Suprapubic skin (tissue), 3 donors: Measurements from ENCODE around the gene PUM2.

ENCODE experiments used
- POLR2A ChIP-seq, 2 donors: fragments of 450-650 bp; IDR thresholded peaks; one replicate each; pipeline ENCODE4 v1.6.1; 2017; ENCODE audit warnings: antibody characterized with exemption in 2 of 2, mild to moderate bottlenecking in 2 of 2, moderate library complexity in 2 of 2
- TF ChIP-seq, protein P1 (sequence below), 2 donors: fragments of 200-600 bp in 1 of 2; fragments of 450-650 bp in 1 of 2; sonication (generic) in 1 of 2; IDR thresholded peaks; one replicate each; pipeline ENCODE4 v1.5.1; 2016 to 2019; ENCODE audit warnings: antibody characterized with exemption in 2 of 2, mild to moderate bottlenecking in 1 of 2, moderate library complexity in 1 of 2

DNA sequence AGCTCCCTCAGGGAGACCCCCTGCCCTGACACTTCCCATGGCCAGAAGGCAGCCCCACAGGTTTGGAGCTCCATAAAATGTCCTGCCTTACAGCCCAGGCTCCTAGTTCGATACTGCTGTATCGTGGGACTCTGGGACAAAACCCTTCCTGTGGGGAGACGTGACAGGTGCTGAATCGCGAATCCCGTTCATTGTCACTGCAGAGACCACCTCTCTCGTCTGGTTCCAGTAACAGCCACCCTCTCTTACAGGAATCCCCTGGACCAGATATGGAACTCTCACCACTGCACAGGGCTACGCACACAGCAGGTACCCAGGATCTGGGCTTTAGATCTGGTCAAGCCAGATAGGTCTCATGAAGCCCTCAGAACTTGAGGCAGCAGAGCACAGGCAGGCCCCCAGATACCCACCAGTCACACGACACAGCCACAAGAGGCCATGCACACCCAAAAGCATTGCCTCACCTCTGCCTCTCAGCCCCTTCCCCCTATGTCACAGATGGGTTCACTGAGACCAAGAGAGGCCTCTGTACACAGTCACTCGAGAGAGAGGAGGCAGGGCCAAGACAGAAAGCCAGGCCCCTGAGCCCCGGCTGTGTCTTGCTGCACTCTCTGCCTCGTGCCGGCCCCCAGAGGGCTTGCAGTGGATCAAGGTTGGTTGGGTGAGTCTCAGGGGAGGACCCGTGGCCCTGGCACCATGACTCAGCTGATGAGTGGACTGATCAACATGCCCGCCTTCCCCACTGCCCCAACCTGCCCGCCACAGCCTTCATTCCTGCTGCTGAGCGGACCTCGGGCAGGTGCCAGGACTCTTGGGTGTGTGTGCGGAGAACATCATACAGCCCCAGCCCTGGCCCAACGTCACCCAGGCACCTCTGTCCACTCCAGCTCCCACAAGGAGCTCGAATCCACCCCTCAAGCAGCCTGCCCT, 133.3 kb downstream of the PUM2 start:
- TF ChIP-seq, protein P1, sequence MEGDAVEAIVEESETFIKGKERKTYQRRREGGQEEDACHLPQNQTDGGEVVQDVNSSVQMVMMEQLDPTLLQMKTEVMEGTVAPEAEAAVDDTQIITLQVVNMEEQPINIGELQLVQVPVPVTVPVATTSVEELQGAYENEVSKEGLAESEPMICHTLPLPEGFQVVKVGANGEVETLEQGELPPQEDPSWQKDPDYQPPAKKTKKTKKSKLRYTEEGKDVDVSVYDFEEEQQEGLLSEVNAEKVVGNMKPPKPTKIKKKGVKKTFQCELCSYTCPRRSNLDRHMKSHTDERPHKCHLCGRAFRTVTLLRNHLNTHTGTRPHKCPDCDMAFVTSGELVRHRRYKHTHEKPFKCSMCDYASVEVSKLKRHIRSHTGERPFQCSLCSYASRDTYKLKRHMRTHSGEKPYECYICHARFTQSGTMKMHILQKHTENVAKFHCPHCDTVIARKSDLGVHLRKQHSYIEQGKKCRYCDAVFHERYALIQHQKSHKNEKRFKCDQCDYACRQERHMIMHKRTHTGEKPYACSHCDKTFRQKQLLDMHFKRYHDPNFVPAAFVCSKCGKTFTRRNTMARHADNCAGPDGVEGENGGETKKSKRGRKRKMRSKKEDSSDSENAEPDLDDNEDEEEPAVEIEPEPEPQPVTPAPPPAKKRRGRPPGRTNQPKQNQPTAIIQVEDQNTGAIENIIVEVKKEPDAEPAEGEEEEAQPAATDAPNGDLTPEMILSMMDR (IDR thresholded peaks at IDR 0.05) = no peak
- no peak for TF ChIP-seq POLR2A (IDR thresholded peaks at IDR 0.05)
